Breast epithelium (tissue), 4 donors: Measurements from ENCODE around the gene PFDN2. TPM values are rescaled to one million over a fixed set of nuclear protein-coding genes. Genes with fewer than 3 reads are reported as not detected.

Experiments used
- DNase-seq, 2 donors: peaks; one replicate each; pipeline ENCODE4 v3.0.0-alpha.2; 2019; ENCODE audit warnings: low spot score in 2 of 2
- H3K27ac ChIP-seq, 2 donors: fragments of 200-600 bp; sonication (generic) in 1 of 2; one replicate each; pipeline ENCODE4 v1.5.1; 2016 to 2019; ENCODE audit warnings: mild to moderate bottlenecking in 1 of 2
- H3K27me3 ChIP-seq, 2 donors: fragments of 200-600 bp; sonication (generic) in 1 of 2; one replicate each; pipeline versions ENCODE4 v1.5.1 to v1.6.0; 2017 to 2019; ENCODE audit warnings: control low read depth in 1 of 2, mild to moderate bottlenecking in 1 of 2
- H3K36me3 ChIP-seq: fragments of 200-600 bp; one replicate; pipeline ENCODE4 v1.5.1; 2019
- H3K4me1 ChIP-seq, 2 donors: fragments of 200-600 bp; sonication (generic); one replicate each; pipeline ENCODE4 v1.5.1; 2016 to 2019; ENCODE audit warnings: control low read depth in 1 of 2
- H3K4me3 ChIP-seq, 3 donors: fragments of 200-600 bp; sonication (generic); 1 replicate in 2 of 3; 2 replicates in 1 of 3; pipeline ENCODE4 v1.5.1; 2016 to 2019; ENCODE audit warnings: mild to moderate bottlenecking in 3 of 3, moderate library complexity in 2 of 3
- H3K9me3 ChIP-seq, 2 donors: fragments of 200-600 bp; sonication (generic) in 1 of 2; one replicate each; pipeline ENCODE4 v1.5.1; 2016 to 2019; ENCODE audit warnings: control low read depth in 1 of 2
- CTCF ChIP-seq, 3 donors: fragments of 450-650 bp; IDR thresholded peaks; one replicate each; pipeline ENCODE4 v1.5.1; 2016 to 2017; ENCODE audit warnings: antibody characterized with exemption in 3 of 3, mild to moderate bottlenecking in 3 of 3, moderate library complexity in 3 of 3
- POLR2A ChIP-seq: fragments of 450-650 bp; IDR thresholded peaks from one replicate; pipeline ENCODE4 v1.6.1; 2016; ENCODE audit warnings: antibody characterized with exemption, mild to moderate bottlenecking, moderate library complexity
- POLR2AphosphoS5 ChIP-seq, 3 donors: sonication (generic); formaldehyde crosslinking; IDR thresholded peaks; one replicate each; pipeline ENCODE4 v1.6.1; 2017; ENCODE audit warnings: antibody characterized with exemption in 3 of 3
- intact Hi-C: fragments of 100-400 bp; cut with DNase I; formaldehyde crosslinking; loops from one replicate; pipeline ENCODE4 v1.15.1; 2023; ENCODE audit warnings: low total_unique reads
- total RNA-seq, 3 donors: library from RNA; depleted of rRNA; stranded (reverse); fragments of >200 nt; gene quantifications; one replicate each; pipeline ENCODE4 v1.1.0, GENCODE V29; 2016

Gene PFDN2
- total RNA-seq, 3 donors from 2014 or later, result 32.5 to 50.1 (median 37.0) TPM

GRCh38 chr1:161159913-161160243, 42.0 kb upstream of the PFDN2 start:
- H3K36me3 ChIP-seq, result no peaks in the 10 kb centered on the region
- intact Hi-C loops, result no loop called here

GRCh38 chr1:161159087-161159912, 41.5 kb upstream of the PFDN2 start, which contains the start of gene USP21:
USP21 (plus strand) TSS chr1:161159500; CDS start chr1:161160641, 1,141 bp downstream.
- intact Hi-C loops, result no loop called here
- no peaks in the 10 kb centered on the region for H3K9me3 ChIP-seq
- H3K36me3 ChIP-seq, result no peaks in the 10 kb centered on the region
- TF ChIP-seq POLR2AphosphoS5 (IDR thresholded peaks at IDR 0.05), result peak; percentile 72 to 94 (median 75)
- TF ChIP-seq POLR2A, result peak; percentile 63
- TF ChIP-seq CTCF (IDR thresholded peaks at IDR 0.05), result peak in 2 of 3 donors; percentile 44 to 47
- peak within 1 kb of the TSS; percentile 87 to 91 for H3K27ac ChIP-seq
- peak; percentile 90 to 94 for DNase-seq
- H3K4me1 ChIP-seq, result peaks cover 7 to 14% of the 10 kb centered on the region in 2 donors
- H3K27me3 ChIP-seq, result no peaks in the 10 kb centered on the region
- peak within 1 kb of the TSS; percentile 77 to 93 (median 79) for H3K4me3 ChIP-seq

More at GRCh38 chr1:161159913-161160243, 42.0 kb upstream of the PFDN2 start:
- Histone ChIP-seq H3K27me3 (no peaks in the 10 kb centered on the region), H3K4me1 (peaks cover 4 to 14% of the 10 kb centered on the region in 2 donors), H3K4me3 (peak overlapping the region; percentile 77 to 93 (median 79)), H3K27ac (peak overlapping the region; percentile 87 to 91), H3K9me3 (no peaks in the 10 kb centered on the region)
- TF ChIP-seq CTCF (IDR thresholded peaks at IDR 0.05), result no peak
- TF ChIP-seq POLR2AphosphoS5 (IDR thresholded peaks at IDR 0.05), result no peak
- TF ChIP-seq POLR2A, result no peak
- DNase-seq, result no peak

GRCh38 chr1:161158316-161159010, 40.6 kb upstream of the PFDN2 start:
- Histone ChIP-seq H3K27ac (peak overlapping the region; percentile 87 to 91), H3K27me3 (no peaks in the 10 kb centered on the region), H3K9me3 (no peaks in the 10 kb centered on the region), H3K4me1 (peaks cover 7 to 14% of the 10 kb centered on the region in 2 donors), H3K4me3 (peak overlapping the region; percentile 77 to 93 (median 79)), H3K36me3 (no peaks in the 10 kb centered on the region)
- intact Hi-C loops, result no loop called here
- DNase-seq, result no peak
- no peak for TF ChIP-seq POLR2AphosphoS5 (IDR thresholded peaks at IDR 0.05)

- no peak for DNase-seq
- TF ChIP-seq POLR2A (no peak), CTCF (IDR thresholded peaks at IDR 0.05) (no peak), POLR2AphosphoS5 (IDR thresholded peaks at IDR 0.05) (no peak)
- intact Hi-C loops, result no loop called here
- no peaks in the 10 kb centered on the region for H3K9me3 ChIP-seq
- H3K36me3 ChIP-seq, result no peaks in the 10 kb centered on the region
- peaks cover 7 to 14% of the 10 kb centered on the region in 2 donors for H3K4me1 ChIP-seq
- H3K27me3 ChIP-seq, result no peaks in the 10 kb centered on the region
- H3K27ac ChIP-seq, result no peak overlapping the region
- no peak overlapping the region for H3K4me3 ChIP-seq
Observed at GRCh38 chr1:161157867-161158266, 40.0 kb upstream of the PFDN2 start.

GRCh38 chr1:161153682-161154337, 36.0 kb upstream of the PFDN2 start, which contains the start of gene UFC1:
UFC1 (plus strand) TSS chr1:161153978; CDS start chr1:161153998, 20 bp downstream.
- TF ChIP-seq POLR2AphosphoS5 (IDR thresholded peaks at IDR 0.05) (peak; percentile 82 to 86 (median 82)), POLR2A (no peak), CTCF (IDR thresholded peaks at IDR 0.05) (no peak)
- Histone ChIP-seq H3K9me3 (no peaks in the 10 kb centered on the region), H3K4me1 (peaks cover 0 to 3% of the 10 kb centered on the region in 2 donors), H3K4me3 (peak within 1 kb of the TSS; percentile 62 to 76 (median 72)), H3K36me3 (no peaks in the 10 kb centered on the region), H3K27ac (peak within 1 kb of the TSS; percentile 97 to 98), H3K27me3 (no peaks in the 10 kb centered on the region)
- DNase-seq, result peak; percentile 79 to 81
- intact Hi-C loops, result no loop called here
